ENCODE data around the gene RAB37.

DNA sequence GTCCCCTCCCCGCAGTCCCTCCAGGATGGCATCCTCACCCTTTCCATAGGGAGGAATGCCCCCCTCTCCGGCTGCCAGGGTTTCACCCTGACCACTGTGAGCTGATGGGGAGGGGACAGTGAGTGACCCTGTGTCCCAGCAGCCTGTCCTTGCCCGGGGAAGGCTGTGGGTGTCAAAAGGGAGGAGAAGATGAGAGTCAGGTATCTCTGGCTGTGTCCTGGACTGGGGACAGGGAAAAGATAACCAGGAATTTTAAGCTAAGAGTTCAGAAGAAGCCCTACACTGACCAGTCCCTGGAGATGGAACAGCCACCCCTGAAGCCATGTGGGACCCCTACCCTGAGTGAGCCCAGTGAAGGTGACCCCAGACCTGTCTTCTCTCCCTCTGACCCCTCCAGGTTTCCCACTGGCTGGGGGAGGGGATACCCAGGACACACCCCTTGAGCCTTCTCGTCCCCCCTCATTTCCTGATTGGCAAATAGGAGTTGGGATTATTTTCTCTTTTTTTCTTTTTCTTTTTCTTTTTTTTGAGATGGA lies 27.8 kb downstream of the RAB37 start:
- TF ChIP-seq, protein P1, sequence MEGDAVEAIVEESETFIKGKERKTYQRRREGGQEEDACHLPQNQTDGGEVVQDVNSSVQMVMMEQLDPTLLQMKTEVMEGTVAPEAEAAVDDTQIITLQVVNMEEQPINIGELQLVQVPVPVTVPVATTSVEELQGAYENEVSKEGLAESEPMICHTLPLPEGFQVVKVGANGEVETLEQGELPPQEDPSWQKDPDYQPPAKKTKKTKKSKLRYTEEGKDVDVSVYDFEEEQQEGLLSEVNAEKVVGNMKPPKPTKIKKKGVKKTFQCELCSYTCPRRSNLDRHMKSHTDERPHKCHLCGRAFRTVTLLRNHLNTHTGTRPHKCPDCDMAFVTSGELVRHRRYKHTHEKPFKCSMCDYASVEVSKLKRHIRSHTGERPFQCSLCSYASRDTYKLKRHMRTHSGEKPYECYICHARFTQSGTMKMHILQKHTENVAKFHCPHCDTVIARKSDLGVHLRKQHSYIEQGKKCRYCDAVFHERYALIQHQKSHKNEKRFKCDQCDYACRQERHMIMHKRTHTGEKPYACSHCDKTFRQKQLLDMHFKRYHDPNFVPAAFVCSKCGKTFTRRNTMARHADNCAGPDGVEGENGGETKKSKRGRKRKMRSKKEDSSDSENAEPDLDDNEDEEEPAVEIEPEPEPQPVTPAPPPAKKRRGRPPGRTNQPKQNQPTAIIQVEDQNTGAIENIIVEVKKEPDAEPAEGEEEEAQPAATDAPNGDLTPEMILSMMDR (IDR thresholded peaks at IDR 0.05), result no peak
- no peak for TF ChIP-seq POLR2A (IDR thresholded peaks at IDR 0.05)
